ENCODE results near the gene TUBB6.

The TUBB6 gene

GRCh38 chr18:12291690-12292089, 16.4 kb upstream of the TUBB6 start:
- DNase-seq, result peak; percentile 39 to 45

- no peak for DNase-seq
Observed at GRCh38 chr18:12293831-12294230, 14.2 kb upstream of the TUBB6 start.

GRCh38 chr18:12295389-12296086, 12.5 kb upstream of the TUBB6 start:
- DNase-seq, result no peak

- DNase-seq, result peak; percentile 37 to 55
Observed at GRCh38 chr18:12296087-12296403, 12.0 kb upstream of the TUBB6 start.

GRCh38 chr18:12296457-12296856, 11.6 kb upstream of the TUBB6 start:
- DNase-seq, result no peak

- DNase-seq, result no peak
Observed at GRCh38 chr18:12299862-12300261, 8.2 kb upstream of the TUBB6 start.

GRCh38 chr18:12301263-12302005, 6.6 kb upstream of the TUBB6 start:
- no peak for DNase-seq

- DNase-seq, result no peak
Observed at GRCh38 chr18:12302391-12303147, 5.5 kb upstream of the TUBB6 start.

- no peak for DNase-seq
Observed at GRCh38 chr18:12304351-12305210, 3.5 kb upstream of the TUBB6 start.

GRCh38 chr18:12305211-12305610, 2.8 kb upstream of the TUBB6 start:
- DNase-seq, result no peak

GRCh38 chr18:12305930-12306629, 2.0 kb upstream of the TUBB6 start:
- no peak for DNase-seq

- peak; percentile 69 to 74 for DNase-seq
Observed at GRCh38 chr18:12306752-12307700, 1.0 kb upstream of the TUBB6 start.

GRCh38 chr18:12308386-12309100, 502 bp downstream of the TUBB6 start:
- DNase-seq, result peak; percentile 46 to 73

- DNase-seq, result no peak
Observed at GRCh38 chr18:12309683-12310198, 1.7 kb downstream of the TUBB6 start.

GRCh38 chr18:12310762-12311161, 2.7 kb downstream of the TUBB6 start:
- DNase-seq, result no peak

GRCh38 chr18:12312976-12313375, 4.9 kb downstream of the TUBB6 start:
- DNase-seq, result no peak

GRCh38 chr18:12313530-12314245, 5.6 kb downstream of the TUBB6 start:
- DNase-seq, result no peak

- DNase-seq, result peak in 1 of 2 experiments; percentile 22
Observed at GRCh38 chr18:12314591-12315305, 6.7 kb downstream of the TUBB6 start.

- no peak for DNase-seq
Observed at GRCh38 chr18:12315490-12315889, 7.4 kb downstream of the TUBB6 start.
